ENCODE data around the gene STARD5.

DNA sequence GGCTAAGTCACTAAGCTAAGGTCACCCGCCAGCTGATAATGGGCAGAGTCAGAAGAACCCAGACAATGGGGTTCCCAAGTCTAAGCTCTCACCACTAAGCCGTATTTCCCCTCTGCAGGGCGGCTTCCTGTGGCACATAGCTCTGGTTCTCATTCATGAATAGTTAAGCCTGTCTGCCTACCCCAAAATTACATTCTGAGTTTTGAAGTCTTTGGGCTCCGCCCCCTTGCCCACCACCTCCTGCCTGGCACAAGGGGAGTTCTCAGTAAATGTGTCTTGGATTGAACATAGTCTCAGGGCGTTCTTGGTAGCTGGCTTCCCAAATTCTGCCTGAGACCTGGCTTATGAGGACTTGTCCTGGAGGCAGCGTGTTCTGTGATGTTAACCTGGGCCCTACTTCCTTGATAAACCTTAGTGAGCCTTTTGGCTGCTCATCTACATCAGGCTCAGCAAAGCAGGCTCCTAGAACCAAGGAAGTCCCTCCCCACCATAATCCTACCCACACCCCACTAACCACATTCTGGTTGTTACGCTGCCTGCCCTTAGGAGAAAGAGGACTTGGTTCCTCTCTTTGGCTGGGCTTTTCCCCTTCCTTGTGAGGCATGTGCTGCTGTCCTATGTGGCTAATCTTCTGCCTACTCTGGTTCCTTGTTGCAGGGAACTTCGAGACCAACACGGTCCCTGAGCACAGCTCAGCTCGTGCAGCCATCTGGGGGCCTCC is 54.9 kb downstream of the STARD5 start:
- TF ChIP-seq, protein P1, sequence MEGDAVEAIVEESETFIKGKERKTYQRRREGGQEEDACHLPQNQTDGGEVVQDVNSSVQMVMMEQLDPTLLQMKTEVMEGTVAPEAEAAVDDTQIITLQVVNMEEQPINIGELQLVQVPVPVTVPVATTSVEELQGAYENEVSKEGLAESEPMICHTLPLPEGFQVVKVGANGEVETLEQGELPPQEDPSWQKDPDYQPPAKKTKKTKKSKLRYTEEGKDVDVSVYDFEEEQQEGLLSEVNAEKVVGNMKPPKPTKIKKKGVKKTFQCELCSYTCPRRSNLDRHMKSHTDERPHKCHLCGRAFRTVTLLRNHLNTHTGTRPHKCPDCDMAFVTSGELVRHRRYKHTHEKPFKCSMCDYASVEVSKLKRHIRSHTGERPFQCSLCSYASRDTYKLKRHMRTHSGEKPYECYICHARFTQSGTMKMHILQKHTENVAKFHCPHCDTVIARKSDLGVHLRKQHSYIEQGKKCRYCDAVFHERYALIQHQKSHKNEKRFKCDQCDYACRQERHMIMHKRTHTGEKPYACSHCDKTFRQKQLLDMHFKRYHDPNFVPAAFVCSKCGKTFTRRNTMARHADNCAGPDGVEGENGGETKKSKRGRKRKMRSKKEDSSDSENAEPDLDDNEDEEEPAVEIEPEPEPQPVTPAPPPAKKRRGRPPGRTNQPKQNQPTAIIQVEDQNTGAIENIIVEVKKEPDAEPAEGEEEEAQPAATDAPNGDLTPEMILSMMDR (IDR thresholded peaks at IDR 0.05) = no peak
- no peak for TF ChIP-seq EP300 (IDR thresholded peaks at IDR 0.05; ENCODE audit: low read depth)

Measured in transverse colon (tissue), 3 donors.